Activated CD4-positive, alpha-beta T cell treated with anti-CD3 and anti-CD28 coated beads, Interleukin-2, amount 50 U/mL, for 4 hours (primary cell): Measurements from ENCODE around the gene PTCD1.

ENCODE experiments used
- DNase-seq, 2 experiments: peaks; one replicate each; pipeline ENCODE4 v3.0.0-alpha.2; 2020

PTCD1 gene

GRCh38 chr7:99368750-99369389 lies 69.7 kb downstream of the PTCD1 start:
- DNase-seq = no peak
